Daoy (cell line): ENCODE measurements around the gene GRIN2D. TPM values are rescaled to one million over a fixed set of nuclear protein-coding genes. Genes with fewer than 3 reads are reported as not detected.

ENCODE experiments used
- DNase-seq: peaks from one replicate; pipeline ENCODE4 v3.0.0-alpha.2; 2015; ENCODE audit warnings: low read depth
- total RNA-seq: library from RNA; depleted of rRNA; stranded (reverse); fragments of >200 nt; shearing (Covaris generic); gene quantifications from 2 replicates; pipeline ENCODE4 v1.2.3, GENCODE V29; 2014

The GRIN2D gene
- total RNA-seq, 1 experiment from 2014 or later = not detected

DNA sequence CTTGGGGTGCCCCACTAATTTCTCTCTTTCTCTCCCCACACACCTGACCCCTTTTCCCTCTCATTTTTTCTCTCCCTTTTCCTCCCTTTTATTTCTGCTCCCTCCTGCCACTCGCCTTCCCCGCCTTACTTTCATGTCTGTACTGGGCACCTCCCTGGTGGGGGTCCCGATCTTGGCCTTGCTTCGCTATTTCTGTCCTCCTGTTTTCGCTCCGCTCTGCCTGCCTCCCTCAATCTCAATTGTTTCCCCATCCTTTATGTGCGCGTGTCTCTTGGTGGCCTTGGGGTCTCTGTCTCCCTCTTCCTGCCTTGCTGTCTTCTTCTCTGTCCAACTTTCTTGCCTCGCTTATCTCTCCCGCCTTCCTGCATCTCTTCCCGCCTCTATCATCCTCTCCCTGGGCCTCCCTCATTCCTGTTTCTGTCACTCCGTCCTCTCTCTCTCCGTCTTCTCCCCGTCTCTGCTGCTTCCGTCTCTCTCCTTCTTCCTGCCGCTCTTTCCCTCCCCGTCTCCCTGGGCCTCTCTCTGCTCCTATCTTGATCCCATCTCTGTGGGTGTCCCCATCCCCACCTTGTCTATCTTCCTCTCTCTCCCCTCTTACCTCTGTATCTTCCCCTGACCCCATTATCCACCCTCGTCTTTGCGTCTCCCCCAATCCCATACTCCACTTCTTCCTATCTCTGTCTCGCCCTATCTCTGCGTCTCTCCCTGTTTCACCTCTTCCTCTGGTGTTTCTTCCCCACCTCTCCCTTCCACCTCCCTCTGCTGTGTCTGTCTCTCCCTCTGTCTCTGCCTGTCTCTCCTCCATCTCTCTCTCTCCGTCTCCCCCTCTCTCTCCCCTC is 4.0 kb downstream of the GRIN2D start:
- DNase-seq = no peak

DNA sequence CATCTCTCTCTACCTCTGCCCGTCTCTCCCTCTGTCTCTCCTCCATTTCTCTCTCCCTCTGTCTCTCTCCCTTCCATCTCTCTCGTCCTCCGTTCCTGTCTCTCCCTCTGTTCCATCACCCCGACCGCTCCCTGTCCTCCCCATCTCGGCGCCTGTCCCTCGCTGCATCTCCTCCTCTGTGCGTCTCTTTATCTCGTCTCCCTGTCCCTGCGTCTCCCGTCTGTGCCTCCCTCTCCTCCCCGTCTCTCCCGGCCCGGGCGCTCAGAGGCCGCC is 4.6 kb downstream of the GRIN2D start:
- no peak for DNase-seq

DNA sequence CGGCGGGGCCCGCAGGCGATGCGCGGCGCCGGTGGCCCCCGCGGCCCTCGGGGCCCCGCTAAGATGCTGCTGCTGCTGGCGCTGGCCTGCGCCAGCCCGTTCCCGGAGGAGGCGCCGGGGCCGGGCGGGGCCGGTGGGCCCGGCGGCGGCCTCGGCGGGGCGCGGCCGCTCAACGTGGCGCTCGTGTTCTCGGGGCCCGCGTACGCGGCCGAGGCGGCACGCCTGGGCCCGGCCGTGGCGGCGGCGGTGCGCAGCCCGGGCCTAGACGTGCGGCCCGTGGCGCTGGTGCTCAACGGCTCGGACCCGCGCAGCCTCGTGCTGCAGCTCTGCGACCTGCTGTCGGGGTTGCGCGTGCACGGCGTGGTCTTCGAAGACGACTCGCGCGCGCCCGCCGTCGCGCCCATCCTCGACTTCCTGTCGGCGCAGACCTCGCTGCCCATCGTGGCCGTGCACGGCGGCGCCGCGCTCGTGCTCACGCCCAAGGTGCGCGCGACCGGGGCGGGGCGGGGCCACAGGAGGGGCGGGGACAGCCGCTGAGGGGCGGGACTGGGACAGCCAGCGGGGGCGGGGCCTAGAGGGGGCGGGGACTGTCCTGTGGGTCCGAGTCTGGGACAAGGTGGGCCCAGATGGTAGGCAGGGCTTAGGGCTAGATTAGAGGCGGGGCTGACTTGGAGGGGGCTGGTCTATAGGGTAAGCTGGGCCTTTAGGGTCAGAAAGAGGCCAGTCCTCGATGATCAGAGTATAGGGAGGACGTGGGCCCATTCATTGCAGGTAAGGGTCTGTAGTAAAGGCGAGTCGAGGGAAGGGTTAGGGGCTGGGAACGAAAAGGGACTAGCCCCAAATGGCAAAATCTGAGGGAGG is 5.1 kb downstream of the GRIN2D start:
- DNase-seq = peak; percentile 71

DNA sequence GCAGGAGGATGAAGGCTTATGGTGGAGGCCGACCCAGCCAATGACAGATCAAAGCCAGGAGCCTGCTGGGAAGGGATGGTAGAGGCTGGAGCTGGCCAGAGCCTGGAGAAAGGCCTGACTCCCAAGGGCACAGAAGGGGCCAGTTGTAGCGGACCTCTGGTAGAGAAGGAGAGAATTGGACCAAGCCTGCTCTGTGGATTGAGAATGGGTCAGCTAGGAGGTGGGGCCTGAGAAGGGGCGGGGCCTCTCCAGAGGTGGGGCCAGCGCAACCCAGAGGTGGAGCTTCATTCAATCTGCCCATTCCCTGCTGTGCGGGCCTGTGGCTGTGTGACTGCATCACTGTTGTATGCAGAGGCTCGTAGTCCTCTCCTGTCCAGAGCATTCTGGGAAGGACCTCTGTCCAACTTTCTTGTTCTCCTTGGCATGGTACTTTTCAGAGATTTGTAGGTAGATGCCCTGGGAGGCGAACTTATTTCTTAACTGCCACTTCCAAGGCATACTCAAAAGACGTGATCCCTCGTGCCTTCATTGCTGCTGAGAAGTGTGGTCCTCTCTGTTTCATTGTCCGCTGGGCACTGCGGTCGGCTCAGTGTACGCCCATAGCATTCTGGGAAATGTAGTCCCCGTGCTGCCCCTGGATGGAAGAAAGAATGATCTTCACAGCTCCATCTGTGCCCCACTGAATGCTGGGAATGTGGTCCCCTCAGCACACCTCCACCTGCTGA is 6.7 kb downstream of the GRIN2D start:
- DNase-seq = peak; percentile 74

DNA sequence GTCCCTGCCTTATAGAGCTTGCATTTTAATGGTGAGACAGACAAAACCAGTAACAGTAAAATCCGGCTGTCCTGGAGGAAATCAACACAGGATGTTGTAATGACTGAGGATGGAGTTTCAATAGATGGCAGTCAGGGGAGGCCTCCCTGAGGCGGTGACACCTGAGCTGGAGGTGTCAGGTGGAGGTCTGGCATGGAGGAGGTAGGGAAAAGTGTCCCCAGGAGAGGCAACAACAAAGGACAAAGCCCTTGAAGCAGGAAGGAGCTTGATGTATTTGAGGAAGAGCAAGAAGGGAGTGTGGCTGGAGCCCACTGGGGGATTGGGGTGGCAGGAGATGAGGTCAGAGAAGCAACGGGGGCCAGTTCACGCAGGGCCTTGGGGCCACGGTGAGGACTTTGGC is 7.8 kb downstream of the GRIN2D start:
- no peak for DNase-seq

DNA sequence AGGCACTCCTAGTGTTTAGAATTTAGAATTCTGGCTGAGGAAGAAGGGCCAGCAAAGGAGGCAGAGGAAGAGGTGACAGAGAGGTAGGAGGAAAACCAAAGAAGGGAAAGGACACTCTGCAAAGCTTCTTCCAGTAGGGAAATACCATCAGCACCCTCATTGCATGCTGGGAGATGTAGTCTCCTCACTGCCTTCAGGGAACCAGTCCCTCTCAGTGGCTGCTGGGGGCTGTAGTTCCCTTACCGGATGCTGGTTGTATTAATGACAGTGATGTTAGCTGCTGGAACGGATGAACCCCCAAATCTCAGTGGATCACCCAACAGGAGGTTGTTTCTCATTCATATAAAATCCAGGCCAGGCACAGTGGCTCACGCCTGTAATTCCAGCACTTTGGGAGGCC is 10.1 kb downstream of the GRIN2D start:
- DNase-seq = peak; percentile 78

DNA sequence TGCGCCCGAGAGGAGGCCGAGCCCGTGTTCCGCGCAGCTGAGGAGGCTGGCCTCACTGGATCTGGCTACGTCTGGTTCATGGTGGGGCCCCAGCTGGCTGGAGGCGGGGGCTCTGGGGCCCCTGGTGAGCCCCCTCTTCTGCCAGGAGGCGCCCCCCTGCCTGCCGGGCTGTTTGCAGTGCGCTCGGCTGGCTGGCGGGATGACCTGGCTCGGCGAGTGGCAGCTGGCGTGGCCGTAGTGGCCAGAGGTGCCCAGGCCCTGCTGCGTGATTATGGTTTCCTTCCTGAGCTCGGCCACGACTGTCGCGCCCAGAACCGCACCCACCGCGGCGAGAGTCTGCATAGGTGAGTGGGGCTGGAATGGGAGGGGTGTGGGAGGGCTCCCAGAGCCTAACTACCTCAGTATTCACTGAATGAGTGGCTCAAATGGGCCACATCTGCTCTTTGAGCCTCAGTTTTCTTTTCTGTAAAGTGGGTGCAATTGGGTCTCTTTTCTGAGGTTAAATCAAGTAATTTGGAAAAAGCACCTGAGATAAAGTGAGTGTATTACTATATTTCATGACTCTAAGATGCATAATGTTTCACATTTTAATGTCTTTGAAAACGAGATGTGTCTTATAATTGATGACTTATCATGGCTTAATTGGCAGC is 11.7 kb downstream of the GRIN2D start:
- DNase-seq = no peak

DNA sequence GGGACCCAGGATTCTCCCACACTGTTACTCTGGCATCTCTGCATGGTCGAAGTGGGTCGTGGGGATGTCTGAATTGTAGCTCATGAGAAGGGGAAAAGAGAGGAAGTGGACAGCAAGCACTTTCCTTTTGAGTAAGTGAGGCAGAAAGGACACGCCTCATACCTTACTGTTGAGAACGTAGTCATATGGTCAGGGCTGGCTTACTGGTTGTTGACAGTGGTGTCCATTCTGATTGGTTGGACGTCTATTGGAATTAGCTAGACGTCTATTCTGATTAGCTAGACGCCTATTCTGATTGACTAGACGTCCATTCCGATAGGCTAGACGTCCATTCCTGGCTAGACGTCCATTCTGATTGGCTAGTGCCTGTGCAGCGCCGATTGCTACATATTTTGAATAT is 12.4 kb downstream of the GRIN2D start:
- DNase-seq = no peak

DNA sequence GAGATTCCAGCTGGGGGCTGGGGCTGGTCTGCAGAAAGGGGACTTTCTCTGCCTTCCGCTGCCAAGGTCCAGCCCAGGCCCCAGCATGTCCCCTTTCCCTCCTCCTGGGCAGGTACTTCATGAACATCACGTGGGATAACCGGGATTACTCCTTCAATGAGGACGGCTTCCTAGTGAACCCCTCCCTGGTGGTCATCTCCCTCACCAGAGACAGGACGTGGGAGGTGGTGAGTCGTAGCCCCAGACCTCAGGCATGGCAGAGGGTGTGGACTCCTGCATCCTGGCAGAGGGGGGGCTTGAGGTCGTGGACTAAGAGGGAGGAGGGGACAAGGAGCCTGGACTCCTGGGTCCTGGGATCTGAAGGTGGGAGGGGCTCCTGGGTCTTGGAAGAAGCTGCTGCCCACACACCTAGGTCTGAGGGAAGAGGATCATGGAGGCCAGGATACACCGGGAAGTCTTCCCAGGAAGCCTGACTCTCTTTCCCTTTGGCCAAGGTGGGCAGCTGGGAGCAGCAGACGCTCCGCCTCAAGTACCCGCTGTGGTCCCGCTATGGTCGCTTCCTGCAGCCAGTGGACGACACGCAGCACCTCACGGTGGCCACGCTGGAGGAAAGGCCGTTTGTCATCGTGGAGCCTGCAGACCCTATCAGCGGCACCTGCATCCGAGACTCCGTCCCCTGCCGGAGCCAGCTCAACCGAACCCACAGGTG is 20.6 kb downstream of the GRIN2D start:
- peak; percentile 57 for DNase-seq

DNA sequence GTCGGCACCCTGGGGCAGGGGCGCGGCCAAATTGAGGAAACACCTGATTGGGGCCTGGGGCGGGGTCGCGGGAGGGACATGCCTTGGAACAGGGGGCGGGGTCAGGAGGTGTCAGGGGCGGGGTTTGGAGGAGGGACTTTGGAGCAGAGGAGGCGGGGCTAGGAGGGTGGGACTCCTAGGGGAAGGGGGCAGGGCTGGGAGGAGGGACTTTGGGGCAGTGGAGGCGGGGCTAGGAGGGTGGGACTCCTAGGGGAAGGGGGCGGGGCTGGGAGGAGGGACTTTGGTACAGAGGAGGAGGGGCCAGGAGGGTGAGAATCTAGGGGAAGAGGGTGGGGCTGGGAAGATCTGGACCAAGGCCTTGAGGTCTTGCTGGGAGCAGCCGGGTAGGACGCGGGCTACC is 21.9 kb downstream of the GRIN2D start:
- peak; percentile 83 for DNase-seq

DNA sequence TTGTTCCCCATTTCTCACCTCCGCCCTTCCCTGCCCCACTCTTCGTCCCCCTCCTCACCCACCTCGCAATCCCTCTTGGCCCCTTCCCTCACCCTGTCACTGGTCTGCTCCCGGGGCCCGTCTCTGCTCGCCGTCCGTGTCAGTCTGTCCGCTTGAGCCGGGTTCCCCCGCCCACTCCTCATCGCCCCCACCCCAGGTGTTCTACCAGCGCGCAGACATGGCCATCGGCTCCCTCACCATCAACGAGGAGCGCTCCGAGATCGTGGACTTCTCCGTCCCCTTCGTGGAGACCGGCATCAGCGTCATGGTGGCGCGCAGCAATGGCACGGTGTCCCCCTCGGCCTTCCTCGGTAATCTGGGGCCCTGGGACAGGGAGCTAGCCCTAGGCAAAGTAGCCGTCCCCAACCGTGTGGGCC is 22.3 kb downstream of the GRIN2D start:
- no peak for DNase-seq

DNA sequence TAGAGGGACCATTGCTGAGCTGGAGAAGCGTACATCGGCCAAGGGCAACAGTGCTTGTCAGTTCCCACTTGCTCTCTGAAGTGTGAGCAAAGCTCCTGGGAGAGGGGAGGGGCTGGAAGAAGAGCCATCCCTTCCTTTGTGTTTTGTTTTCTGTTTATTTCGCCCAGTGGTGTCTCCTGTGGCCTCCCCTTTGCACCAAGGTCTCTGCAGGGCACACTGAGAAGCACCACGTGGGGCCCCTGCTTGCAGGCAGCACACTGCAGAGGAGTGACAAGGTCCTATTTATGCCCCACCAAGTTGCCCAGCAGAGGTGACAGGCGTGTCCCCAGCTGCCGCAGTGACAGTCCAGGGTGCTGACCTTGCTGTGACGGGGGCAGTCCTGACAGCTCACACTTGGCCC is 24.0 kb downstream of the GRIN2D start:
- no peak for DNase-seq

DNA sequence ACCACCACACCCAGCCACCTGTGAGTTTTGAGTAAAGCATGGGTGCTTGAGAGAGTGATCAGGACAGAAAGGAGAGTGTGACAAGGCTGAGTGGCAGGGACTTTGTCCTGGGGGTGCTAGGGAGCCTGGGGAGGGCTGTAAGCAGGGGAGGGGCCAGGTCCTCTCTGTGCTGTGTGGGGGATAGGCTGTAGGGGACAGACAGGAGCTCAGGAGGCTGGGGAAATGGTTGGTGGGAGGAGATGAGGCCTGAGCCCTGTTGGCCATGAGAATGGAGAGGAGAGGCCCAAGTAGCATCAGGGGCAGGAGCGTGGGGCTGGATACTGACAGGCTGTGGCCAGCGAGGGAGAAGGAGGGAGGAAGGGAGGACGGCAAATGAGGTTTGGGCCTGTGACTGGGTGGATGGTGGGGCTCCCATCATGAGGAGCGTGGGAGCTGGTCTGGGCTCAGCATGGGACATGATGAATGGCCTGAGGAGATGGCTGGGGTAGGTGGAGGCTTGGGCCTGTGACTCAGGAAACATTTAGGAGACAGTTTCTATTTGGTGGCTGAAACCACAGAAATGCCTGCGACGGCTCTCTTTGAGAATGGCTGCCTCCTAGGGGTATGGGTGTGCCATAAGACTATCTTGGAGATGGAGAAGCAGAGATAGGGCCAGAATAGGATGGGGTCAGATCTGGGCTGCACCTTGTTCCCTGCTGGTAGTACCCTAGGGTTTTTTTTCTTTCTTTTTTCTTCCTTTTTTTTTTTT is 25.0 kb downstream of the GRIN2D start:
- peak; percentile 81 for DNase-seq

DNA sequence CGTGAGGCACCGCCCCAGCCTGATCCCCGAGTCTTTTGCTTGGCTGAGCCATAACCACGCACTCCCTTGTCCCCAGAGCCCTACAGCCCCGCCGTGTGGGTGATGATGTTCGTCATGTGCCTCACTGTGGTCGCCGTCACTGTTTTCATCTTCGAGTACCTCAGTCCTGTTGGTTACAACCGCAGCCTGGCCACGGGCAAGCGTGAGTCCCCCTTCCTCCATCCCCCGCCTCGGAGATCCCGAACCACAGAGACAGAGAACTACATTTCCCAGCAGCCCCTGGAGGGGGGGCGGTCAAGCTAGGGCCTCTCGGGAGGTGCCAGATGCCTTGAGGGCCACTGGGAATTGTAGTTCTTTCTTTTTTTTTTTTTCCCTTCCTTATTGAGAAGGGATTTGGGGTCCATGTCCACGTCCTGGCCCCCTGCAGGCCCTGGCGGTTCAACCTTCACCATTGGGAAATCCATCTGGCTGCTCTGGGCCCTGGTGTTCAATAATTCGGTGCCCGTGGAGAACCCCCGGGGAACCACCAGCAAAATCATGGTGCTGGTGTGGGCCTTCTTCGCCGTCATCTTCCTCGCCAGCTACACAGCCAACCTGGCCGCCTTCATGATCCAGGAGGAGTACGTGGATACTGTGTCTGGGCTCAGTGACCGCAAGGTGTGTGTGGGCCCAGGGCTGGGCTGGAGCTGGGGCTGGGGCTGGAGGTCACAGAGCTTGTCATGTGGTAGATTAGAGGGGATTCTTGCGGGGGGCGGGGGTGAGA is 25.9 kb downstream of the GRIN2D start:
- DNase-seq = peak; percentile 79

DNA sequence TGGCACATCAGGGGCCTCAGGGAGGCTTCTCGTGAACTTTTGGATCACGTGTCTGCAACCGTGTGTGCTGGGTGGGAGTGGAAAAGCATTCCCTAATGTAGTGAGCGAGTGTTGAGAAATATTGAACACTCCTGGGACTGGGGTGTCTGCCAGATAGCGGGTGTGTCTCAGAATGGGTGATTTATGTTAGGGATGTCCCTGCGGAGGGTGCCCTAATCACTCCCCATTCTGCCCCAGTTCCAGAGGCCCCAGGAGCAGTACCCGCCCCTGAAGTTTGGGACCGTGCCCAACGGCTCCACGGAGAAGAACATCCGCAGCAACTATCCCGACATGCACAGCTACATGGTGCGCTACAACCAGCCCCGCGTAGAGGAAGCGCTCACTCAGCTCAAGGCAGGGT is 28.1 kb downstream of the GRIN2D start:
- no peak for DNase-seq

DNA sequence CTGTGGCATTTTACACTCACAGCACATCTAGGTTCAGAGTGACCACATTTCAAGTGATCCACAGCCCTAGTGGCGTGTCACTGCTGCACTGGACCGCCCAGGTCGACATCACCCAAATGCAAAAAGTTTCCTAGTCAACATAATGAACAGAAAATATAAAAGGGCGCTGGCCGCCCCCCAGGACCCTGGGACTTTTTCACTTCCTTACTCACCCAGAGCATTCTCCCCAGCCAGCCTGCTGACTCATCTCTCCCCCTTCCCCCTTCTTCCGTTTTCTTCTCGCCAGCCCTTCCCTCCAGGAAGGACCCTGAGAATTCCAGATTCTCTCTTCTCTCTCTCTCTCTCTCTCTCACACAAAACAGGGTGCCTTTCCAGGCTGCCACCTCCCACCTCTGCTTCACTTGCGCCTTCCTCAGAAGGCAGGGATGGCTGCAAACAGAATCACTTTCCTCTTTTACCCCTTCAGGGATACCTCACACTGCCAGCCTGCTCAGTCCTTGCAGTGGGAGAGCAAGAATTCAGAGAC is 31.3 kb downstream of the GRIN2D start:
- DNase-seq = peak; percentile 87

DNA sequence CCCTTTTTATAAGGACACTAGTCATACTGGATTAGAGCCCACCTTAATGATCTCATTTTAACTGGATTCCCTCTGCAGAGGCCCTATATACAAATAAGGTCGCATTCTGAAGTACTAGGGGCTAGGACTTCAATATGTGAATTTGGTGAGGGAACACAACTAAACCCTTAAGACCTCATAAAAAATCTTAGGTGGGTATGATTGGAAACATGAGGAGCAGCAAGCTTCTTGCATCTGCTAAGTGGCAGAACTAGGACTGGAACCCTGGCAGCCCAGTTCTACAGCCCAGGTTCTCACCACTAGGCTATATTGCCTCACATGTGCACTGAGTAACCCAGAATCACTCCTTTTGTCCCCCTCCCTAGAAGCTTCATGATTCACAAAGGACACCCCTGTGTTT is 35.2 kb downstream of the GRIN2D start:
- no peak for DNase-seq

DNA sequence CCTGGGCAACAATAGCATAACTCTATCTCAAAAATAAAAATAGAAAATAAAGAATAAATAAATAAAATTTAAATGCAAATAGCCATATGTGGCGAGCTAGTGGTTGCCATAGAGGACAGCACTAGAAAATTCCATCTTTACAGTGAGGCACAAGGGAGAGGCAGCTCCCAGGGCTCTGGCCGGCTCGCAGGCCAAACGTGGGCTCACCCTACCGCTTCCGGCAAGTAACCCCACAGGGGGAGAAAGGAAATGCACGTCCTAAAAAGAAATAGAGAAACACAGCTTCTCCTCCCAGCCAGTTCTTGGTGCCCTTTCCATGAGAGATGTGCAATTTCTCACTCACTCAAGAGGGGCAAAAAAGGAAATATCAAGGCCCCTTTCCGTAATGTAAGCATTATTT is 39.9 kb downstream of the GRIN2D start:
- no peak for DNase-seq

DNA sequence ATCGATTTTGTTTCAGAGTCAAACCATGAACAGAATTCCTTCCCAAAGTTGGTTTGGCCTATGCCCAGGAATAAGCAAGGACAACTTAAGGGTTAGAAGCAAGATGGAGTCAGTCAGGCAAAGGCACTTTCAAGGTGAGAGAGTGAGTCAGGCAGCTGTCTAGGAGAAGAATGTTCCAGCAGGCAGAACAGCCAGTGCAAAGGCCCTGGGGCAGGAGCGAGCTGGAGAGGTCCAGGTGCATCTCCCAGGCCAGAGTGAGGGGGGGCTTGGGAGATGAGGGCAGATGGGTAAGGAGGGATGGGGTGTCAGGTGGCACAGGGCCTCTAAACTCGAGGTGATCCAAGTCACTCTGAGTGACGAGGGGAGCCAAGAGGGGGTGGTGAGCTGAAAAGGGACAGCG is 43.1 kb downstream of the GRIN2D start:
- DNase-seq = no peak
